Gastrocnemius medialis (tissue), 4 donors: Measurements from ENCODE around the gene ACTBL2.

ENCODE experiments used
- POLR2A ChIP-seq, 2 donors: fragments of 450-650 bp; IDR thresholded peaks; one replicate each; pipeline ENCODE4 v1.6.1; 2017; ENCODE audit warnings: antibody characterized with exemption in 2 of 2, mild to moderate bottlenecking in 2 of 2, moderate library complexity in 2 of 2
- TF ChIP-seq, protein P1 (sequence below), 5 experiments: fragments of 450-650 bp in 3 of 5; fragments of 200-600 bp in 2 of 5; sonication (generic) in 2 of 5; IDR thresholded peaks in 4 of 5; conservative IDR thresholded peaks in 1 of 5; 1 replicate in 4 of 5; 2 replicates in 1 of 5; pipeline ENCODE4 v1.5.1; 2016 to 2019; ENCODE audit warnings: antibody characterized with exemption in 5 of 5, mild to moderate bottlenecking in 3 of 5, moderate library complexity in 3 of 5

DNA sequence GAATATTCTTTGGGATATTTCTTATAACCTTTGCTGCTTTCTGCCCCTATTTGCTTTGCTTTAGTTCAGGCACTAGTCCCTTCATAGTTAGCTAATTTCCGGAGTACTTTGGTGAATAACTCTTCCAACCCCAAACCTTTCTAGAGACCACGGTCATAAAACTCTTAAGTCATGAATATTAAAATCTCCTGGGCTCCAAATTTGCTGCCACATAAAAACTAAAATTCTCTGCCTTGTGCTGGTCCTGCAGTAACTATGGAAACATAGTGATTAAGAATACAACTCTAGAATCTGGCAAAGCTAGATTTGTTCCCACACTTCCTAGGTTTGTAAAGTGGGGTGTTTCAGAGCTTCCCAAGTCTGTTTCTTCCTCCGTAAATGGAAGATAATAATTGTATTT, 10.0 kb upstream of the ACTBL2 start:
- TF ChIP-seq, protein P1, sequence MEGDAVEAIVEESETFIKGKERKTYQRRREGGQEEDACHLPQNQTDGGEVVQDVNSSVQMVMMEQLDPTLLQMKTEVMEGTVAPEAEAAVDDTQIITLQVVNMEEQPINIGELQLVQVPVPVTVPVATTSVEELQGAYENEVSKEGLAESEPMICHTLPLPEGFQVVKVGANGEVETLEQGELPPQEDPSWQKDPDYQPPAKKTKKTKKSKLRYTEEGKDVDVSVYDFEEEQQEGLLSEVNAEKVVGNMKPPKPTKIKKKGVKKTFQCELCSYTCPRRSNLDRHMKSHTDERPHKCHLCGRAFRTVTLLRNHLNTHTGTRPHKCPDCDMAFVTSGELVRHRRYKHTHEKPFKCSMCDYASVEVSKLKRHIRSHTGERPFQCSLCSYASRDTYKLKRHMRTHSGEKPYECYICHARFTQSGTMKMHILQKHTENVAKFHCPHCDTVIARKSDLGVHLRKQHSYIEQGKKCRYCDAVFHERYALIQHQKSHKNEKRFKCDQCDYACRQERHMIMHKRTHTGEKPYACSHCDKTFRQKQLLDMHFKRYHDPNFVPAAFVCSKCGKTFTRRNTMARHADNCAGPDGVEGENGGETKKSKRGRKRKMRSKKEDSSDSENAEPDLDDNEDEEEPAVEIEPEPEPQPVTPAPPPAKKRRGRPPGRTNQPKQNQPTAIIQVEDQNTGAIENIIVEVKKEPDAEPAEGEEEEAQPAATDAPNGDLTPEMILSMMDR (IDR thresholded peaks at IDR 0.05 in 4 of 5, conservative IDR thresholded peaks at IDR 0.05 in 1 of 5) = no peak
- TF ChIP-seq POLR2A (IDR thresholded peaks at IDR 0.05) = no peak
